Testis (tissue), 2 donors: ENCODE measurements around the gene HEPACAM2.

Experiments
- CTCF ChIP-seq, 3 experiments: fragments of 450-650 bp in 2 of 3; fragments of 200-600 bp in 1 of 3; sonication (generic) in 1 of 3; IDR thresholded peaks; one replicate each; pipeline ENCODE4 v1.5.1; 2016 to 2019; ENCODE audit warnings: antibody characterized with exemption in 3 of 3, mild to moderate bottlenecking in 2 of 3, moderate library complexity in 1 of 3
- POLR2A ChIP-seq: fragments of 450-650 bp; IDR thresholded peaks from one replicate; pipeline ENCODE4 v1.6.1; 2017; ENCODE audit warnings: antibody characterized with exemption, mild to moderate bottlenecking, moderate library complexity

DNA sequence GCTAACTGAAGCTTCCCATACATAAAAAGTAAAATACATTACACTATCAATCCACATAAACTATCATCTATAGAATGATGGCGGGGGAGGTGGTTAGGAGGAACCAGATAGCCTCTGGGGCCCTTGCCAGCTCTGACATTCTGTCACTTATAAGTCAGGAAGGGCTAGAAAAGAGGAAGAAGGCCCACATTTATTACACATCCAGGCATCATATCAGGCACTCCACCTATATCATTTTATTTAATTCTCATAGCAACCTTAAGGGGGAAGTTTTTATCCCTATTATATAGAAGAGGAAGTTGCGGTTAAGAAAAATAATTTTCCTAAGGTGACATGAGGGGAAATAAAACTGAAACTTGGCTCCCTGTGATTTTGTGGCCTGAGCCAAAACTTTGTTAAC is 29.9 kb downstream of the HEPACAM2 start:
- TF ChIP-seq CTCF (IDR thresholded peaks at IDR 0.05) (no peak), POLR2A (no peak)
